Measurements from ENCODE around the gene NEUROG1. TPM values are rescaled to one million over a fixed set of nuclear protein-coding genes. Genes with fewer than 3 reads are reported as not detected.

The NEUROG1 gene
- total and polyA plus RNA-seq, 2 of the 13 experiments (the other 11 are each of a cell fraction or from before 2014, with no cell fraction given) = not detected

- no peaks in the 10 kb centered on the region for H4K20me1 ChIP-seq (ENCODE audit: insufficient read depth, low read length)
- CTCF ChIA-PET (ENCODE audit: low intra/inter-chr PET ratio, low total read pairs) = interaction anchor here (1.5 to 2.3 kb wide), 2 partner anchors 99 to 104 kb away, joined by 6 to 20 read pairs; no protein-coding TSS in a partner anchor
- ATAC-seq = no peak
- H2AFZ ChIP-seq (ENCODE audit: low read length) = no peak overlapping the region
- H3K4me2 ChIP-seq (ENCODE audit: low read depth, low read length) = no peak overlapping the region
- H3K4me1 ChIP-seq (ENCODE audit: insufficient read depth, low read length) = no peaks in the 10 kb centered on the region
- H3K9ac ChIP-seq (ENCODE audit: insufficient read depth, low read depth, low read length) = no peak overlapping the region
- H3K79me2 ChIP-seq (ENCODE audit: insufficient read depth, low read length) = no peaks in the 10 kb centered on the region
- H3K9me3 ChIP-seq (ENCODE audit: low read length) = no peaks in the 10 kb centered on the region
- H3K4me3 ChIP-seq (replicated peaks in 1 of 3; ENCODE audit: insufficient read depth in 1 of 3, low read depth in 2 of 3, low read length in 3 of 3) = no peak overlapping the region
- H3K27ac ChIP-seq (ENCODE audit: extremely low read length, insufficient read depth, low read length) = no peak overlapping the region
- intact Hi-C loops (cut with micrococcal nuclease; ENCODE audit: unreplicated experiment) (no loop called here), in situ Hi-C loops (cut with HindIII; ENCODE audit: extremely low pct_ligation_motif_present, low pct_unique_long_range_greater_than_20kb) (loop anchor here (10.0 to 25.0 kb wide), 2 partner anchors 160 to 547 kb away; no protein-coding TSS in a partner anchor)
- BruUV-seq (replicated peaks) = no TSS peak
- no peak for FAIRE-seq
- peaks cover 0 to 2% of the 10 kb centered on the region in 2 experiments; a peak in 3 of 5 replicates for H3K27me3 ChIP-seq (ENCODE audit: control insufficient read depth in 1 of 2, insufficient read depth in 2 of 2, low read length in 2 of 2)
- no peak for DNase-seq (ENCODE audit: low spot score)
- H3K36me3 ChIP-seq (replicated peaks in 1 of 2; ENCODE audit: control insufficient read depth in 1 of 2, insufficient read depth in 2 of 2, low read length in 2 of 2) = no peaks in the 10 kb centered on the region
- WGBS (ENCODE audit: low lambda C conversion rate) = 45% methylated on average over 6 of the region's 6 CpGs
- POLR2A ChIA-PET = no interaction called here
- no peak for TF ChIP-seq MXD4 (CRISPR knock-in tag; IDR thresholded peaks at IDR 0.05)
- no peak for TF ChIP-seq HINFP (CRISPR knock-in tag; IDR thresholded peaks at IDR 0.05; ENCODE audit: low read depth)
- TF ChIP-seq PAF1 (CRISPR knock-in tag; IDR thresholded peaks at IDR 0.05) = no peak
- TF ChIP-seq MXI1 (IDR thresholded peaks at IDR 0.05; ENCODE audit: borderline replicate concordance, low read depth, low read length) = no peak
- no peak for TF ChIP-seq ZNF432 (CRISPR knock-in tag; IDR thresholded peaks at IDR 0.05; ENCODE audit: borderline replicate concordance)
- no peak for TF ChIP-seq POGZ (CRISPR knock-in tag; IDR thresholded peaks at IDR 0.05)
- TF ChIP-seq ZNF12 (CRISPR knock-in tag; IDR thresholded peaks at IDR 0.05) = no peak
- TF ChIP-seq TFDP1 (CRISPR knock-in tag; IDR thresholded peaks at IDR 0.05; ENCODE audit: borderline replicate concordance) = no peak
- TF ChIP-seq ESRRA (CRISPR knock-in tag; IDR thresholded peaks at IDR 0.05; ENCODE audit: low read depth) = no peak
- TF ChIP-seq ZNF558 (CRISPR knock-in tag; IDR thresholded peaks at IDR 0.05; ENCODE audit: borderline replicate concordance) = no peak
- no peak for TF ChIP-seq HOXA3 (CRISPR knock-in tag; IDR thresholded peaks at IDR 0.05)
- TF ChIP-seq ZNF180 (CRISPR knock-in tag; IDR thresholded peaks at IDR 0.05; ENCODE audit: borderline replicate concordance, low read depth) = no peak
- TF ChIP-seq JUN (CRISPR knock-in tag; IDR thresholded peaks at IDR 0.05) = no peak
Observed at GRCh38 chr5:135565266-135565665, 29.5 kb upstream of the NEUROG1 start.
